ENCODE data around the gene ATP6V0C. TPM values are rescaled to one million over a fixed set of nuclear protein-coding genes. Genes with fewer than 3 reads are reported as not detected.

The ATP6V0C gene
- total and polyA plus RNA-seq, 3 donors from 2014 or later: 180 to 190 (median 182) TPM

GRCh38 chr16:2511996-2512734, 1.6 kb upstream of the ATP6V0C start:
- H3K27ac ChIP-seq: peak overlapping the region in 1 of 2 donors; percentile 99
- H3K4me1 ChIP-seq: peaks cover 35% of the 10 kb centered on the region
- no peaks in the 10 kb centered on the region for H3K36me3 ChIP-seq (ENCODE audit: low read depth, missing control alignments)
- no peak for DNase-seq
- no peaks in the 10 kb centered on the region for H3K9me3 ChIP-seq
- H3K27me3 ChIP-seq: no peaks in the 10 kb centered on the region
- intact Hi-C loops (cut with DNase I; ENCODE audit: low total_unique reads): no loop called here
- H3K4me3 ChIP-seq: peak overlapping the region in 1 of 2 donors; percentile 98
- WGBS, 2 donors: 81 to 86% methylated on average over 17 of the region's 17 CpGs
- TF ChIP-seq POLR2A (IDR thresholded peaks at IDR 0.05) (no peak), CTCF (IDR thresholded peaks at IDR 0.05) (no peak)

GRCh38 chr16:2512735-2513404, 882 bp upstream of the ATP6V0C start:
- Histone ChIP-seq H3K36me3 (ENCODE audit: low read depth, missing control alignments) (no peaks in the 10 kb centered on the region), H3K9me3 (no peaks in the 10 kb centered on the region), H3K4me3 (peak overlapping the region; percentile 98 to 99), H3K27me3 (no peaks in the 10 kb centered on the region), H3K27ac (peak overlapping the region; percentile 98 to 99), H3K4me1 (peaks cover 42% of the 10 kb centered on the region)
- intact Hi-C loops (cut with DNase I; ENCODE audit: low total_unique reads): no loop called here
- no peak for DNase-seq
- WGBS, 2 donors: 17 to 19% methylated on average over 10 to 15 of the region's 15 CpGs
- no peak for TF ChIP-seq CTCF (IDR thresholded peaks at IDR 0.05)
- no peak for TF ChIP-seq POLR2A (IDR thresholded peaks at IDR 0.05)

GRCh38 chr16:2514333-2515179, 804 bp downstream of the ATP6V0C start:
- no peaks in the 10 kb centered on the region for H3K9me3 ChIP-seq

More at GRCh38 chr16:2514333-2515179, 804 bp downstream of the ATP6V0C start:
- 0 to 1% methylated on average over 4 to 60 of the region's 63 CpGs for WGBS, 2 donors
- no peak for DNase-seq
- Histone ChIP-seq H3K4me1 (peaks cover 59% of the 10 kb centered on the region), H3K27me3 (no peaks in the 10 kb centered on the region), H3K36me3 (ENCODE audit: low read depth, missing control alignments) (no peaks in the 10 kb centered on the region), H3K4me3 (peak overlapping the region; percentile 98 to 99), H3K27ac (peak overlapping the region; percentile 98 to 99)
- TF ChIP-seq CTCF (IDR thresholded peaks at IDR 0.05) (no peak), POLR2A (IDR thresholded peaks at IDR 0.05) (no peak)
- intact Hi-C loops (cut with DNase I; ENCODE audit: low total_unique reads): no loop called here

All from testis (tissue), 3 donors.